Measurements from ENCODE around the gene PRAMEF27. TPM values are rescaled to one million over a fixed set of nuclear protein-coding genes. Genes with fewer than 3 reads are reported as not detected.
A peak's percentile ranks its signal among the peaks of the same experiment; 100 is the strongest.
"Not testable (repeated sequence)": the region's sequence is repeated elsewhere in the genome, so short reads cannot be mapped to it uniquely, and the experiment has no call there.

PRAMEF27 gene
- total RNA-seq (not detected), polyA plus RNA-seq (not detected)
- long read RNA-seq, donor 1 = 0 reads
- long read RNA-seq, donor 2 = 0 reads
- long read RNA-seq, donor 3 = 0 reads

DNA sequence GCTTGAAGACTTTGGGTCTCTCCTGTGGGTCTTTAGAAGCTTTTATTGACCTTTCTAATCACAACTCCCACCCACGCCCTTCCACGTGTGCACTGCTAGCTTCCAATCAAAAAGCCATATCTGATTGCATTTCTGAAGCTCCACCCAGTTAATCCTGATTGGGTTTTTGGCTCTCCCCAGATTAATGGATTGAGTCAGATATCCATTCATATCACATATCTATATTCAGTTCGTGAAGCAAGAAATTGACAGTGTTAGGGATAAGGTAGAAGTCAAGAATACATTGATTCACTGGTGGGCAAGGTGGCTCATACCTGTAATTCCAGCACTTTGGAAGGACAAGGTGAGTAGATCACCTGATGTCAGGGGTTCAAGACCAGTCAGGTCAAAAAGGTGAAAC lies at the start of gene PRAMEF27:
PRAMEF27 (minus strand) TSS at position 101 of the 400 bp plus-strand sequence. CDS start 2,916 bp downstream, outside the sequence.
- H3K4me3 ChIP-seq; ATAC-seq; H3K36me3 ChIP-seq; H3K27me3 ChIP-seq; DNase-seq; intact Hi-C loops (cut with DNase I); H3K9me3 ChIP-seq; H3K27ac ChIP-seq; H3K4me1 ChIP-seq: not testable (repeated sequence)
- 73 to 79% methylated on average over 3 of the region's 3 CpGs for WGBS, 2 donors

GRCh38 chr1:13070474-13070873 lies 14.1 kb upstream of the PRAMEF27 start, which contains the start of gene PRAMEF25:
TSS of gene PRAMEF25 (plus strand) at chr1:13070774. CDS start at chr1:13073694, 2,920 bp downstream.
- H3K4me3 ChIP-seq; intact Hi-C loops (cut with DNase I); H3K27ac ChIP-seq; DNase-seq; H3K36me3 ChIP-seq; H3K9me3 ChIP-seq; ATAC-seq; H3K4me1 ChIP-seq; H3K27me3 ChIP-seq: not testable (repeated sequence)
- WGBS, 2 donors = no CpG with 5 or more reads among the region's 4 CpGs

DNA sequence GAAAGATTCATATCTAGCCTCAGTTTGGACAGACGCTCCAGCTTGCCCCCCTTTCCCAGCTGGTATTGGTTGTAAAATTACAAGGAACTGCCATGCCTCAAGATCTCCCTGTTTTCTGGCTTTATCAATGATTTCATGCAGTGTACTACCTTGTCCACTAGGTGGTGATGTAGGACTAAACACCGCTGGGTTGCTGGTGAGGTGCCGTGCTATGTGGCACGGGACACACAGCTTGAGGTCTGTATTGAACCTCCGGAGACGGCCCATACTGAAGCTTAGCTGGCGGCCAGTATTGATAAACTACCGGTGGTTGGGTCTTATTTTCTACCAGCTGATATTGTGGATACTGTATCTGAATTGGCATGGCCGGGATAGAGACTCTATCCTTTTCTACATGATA lies 36.5 kb downstream of the PRAMEF27 start:
- H3K4me3 ChIP-seq; DNase-seq; ATAC-seq; H3K4me1 ChIP-seq; H3K36me3 ChIP-seq; intact Hi-C loops (cut with DNase I); H3K9me3 ChIP-seq; H3K27me3 ChIP-seq; H3K27ac ChIP-seq: not testable (repeated sequence)
- WGBS, 2 donors = 26 to 28% methylated on average over 4 to 5 of the region's 9 CpGs

GRCh38 chr1:13011932-13012331 lies 44.4 kb downstream of the PRAMEF27 start:
- H3K36me3 ChIP-seq; H3K4me3 ChIP-seq; H3K9me3 ChIP-seq; H3K27me3 ChIP-seq; H3K4me1 ChIP-seq; DNase-seq; intact Hi-C loops (cut with DNase I); H3K27ac ChIP-seq: not testable (repeated sequence)
- no CpG with 5 or more reads among the region's 7 CpGs for WGBS, 2 donors
- ATAC-seq = peak in 2 of 8 donors; percentile 66 to 79

DNA sequence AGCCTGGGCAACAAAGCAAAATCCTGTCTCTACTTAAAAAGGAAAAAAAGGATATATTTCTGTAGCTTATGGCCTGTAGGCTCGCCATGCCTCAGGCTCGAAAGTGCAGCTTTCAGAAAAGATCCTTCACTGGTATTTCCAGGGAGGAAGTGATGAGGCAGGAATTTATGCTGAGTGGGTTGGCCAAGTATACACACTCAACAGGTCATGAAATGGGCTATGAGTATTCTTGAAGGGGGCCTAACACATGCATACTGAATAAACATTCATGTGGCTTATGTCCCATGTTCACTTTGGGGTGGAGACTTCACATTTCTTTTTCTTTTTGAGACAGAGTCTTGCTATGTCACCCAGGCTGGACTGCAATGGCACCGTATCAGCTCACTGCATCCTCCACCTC lies 47.0 kb downstream of the PRAMEF27 start:
- no CpG with 5 or more reads among the region's 3 CpGs for WGBS, 2 donors
- intact Hi-C loops (cut with DNase I); DNase-seq; H3K27ac ChIP-seq; H3K4me1 ChIP-seq; H3K36me3 ChIP-seq; H3K4me3 ChIP-seq; H3K9me3 ChIP-seq; ATAC-seq; H3K27me3 ChIP-seq: not testable (repeated sequence)

- intact Hi-C loops (cut with DNase I); H3K9me3 ChIP-seq; H3K4me1 ChIP-seq; H3K36me3 ChIP-seq; ATAC-seq; DNase-seq; H3K27me3 ChIP-seq; H3K4me3 ChIP-seq; H3K27ac ChIP-seq: not testable (repeated sequence)
- 55 to 78% methylated on average over 2 of the region's 4 CpGs for WGBS, 2 donors
Measured at GRCh38 chr1:13005732-13006131, 50.6 kb downstream of the PRAMEF27 start.

Other genes with a start within 250 kb of the PRAMEF27 start
- not detected for gene PRAMEF11, start 225.2 kb downstream of the PRAMEF27 start, total RNA-seq
- not detected for gene PRAMEF11, start 225.2 kb downstream of the PRAMEF27 start, polyA plus RNA-seq
- not detected for gene HNRNPCL1, start 207.9 kb downstream of the PRAMEF27 start, total RNA-seq
- gene HNRNPCL1, start 207.9 kb downstream of the PRAMEF27 start, polyA plus RNA-seq = not detected
- not detected for gene PRAMEF2, start 199.5 kb downstream of the PRAMEF27 start, total RNA-seq
- gene PRAMEF2, start 199.5 kb downstream of the PRAMEF27 start, polyA plus RNA-seq = not detected
- gene PRAMEF4, start 170.4 kb downstream of the PRAMEF27 start, total RNA-seq = not detected
- gene PRAMEF4, start 170.4 kb downstream of the PRAMEF27 start, polyA plus RNA-seq = not detected
- not detected for gene PRAMEF10, start 158.3 kb downstream of the PRAMEF27 start, total RNA-seq
- gene PRAMEF10, start 158.3 kb downstream of the PRAMEF27 start, polyA plus RNA-seq = not detected
- not detected for gene PRAMEF7, start 140.0 kb downstream of the PRAMEF27 start, total RNA-seq
- gene PRAMEF7, start 140.0 kb downstream of the PRAMEF27 start, polyA plus RNA-seq = not detected
- not detected for gene PRAMEF6, start 109.0 kb downstream of the PRAMEF27 start, total RNA-seq
- gene PRAMEF6, start 109.0 kb downstream of the PRAMEF27 start, polyA plus RNA-seq = not detected
- gene HNRNPCL3, start 4.2 kb upstream of the PRAMEF27 start, total RNA-seq = not detected
- not detected for gene HNRNPCL3, start 4.2 kb upstream of the PRAMEF27 start, polyA plus RNA-seq
- not detected for gene PRAMEF25, start 14.2 kb upstream of the PRAMEF27 start, total RNA-seq
- not detected for gene PRAMEF25, start 14.2 kb upstream of the PRAMEF27 start, polyA plus RNA-seq
- gene HNRNPCL2, start 60.3 kb upstream of the PRAMEF27 start, total RNA-seq = not detected
- gene HNRNPCL2, start 60.3 kb upstream of the PRAMEF27 start, polyA plus RNA-seq = not detected
- gene PRAMEF26, start 99.4 kb upstream of the PRAMEF27 start, total RNA-seq = not detected
- gene PRAMEF26, start 99.4 kb upstream of the PRAMEF27 start, polyA plus RNA-seq = not detected
- not detected for gene HNRNPCL4, start 109.1 kb upstream of the PRAMEF27 start, total RNA-seq
- not detected for gene HNRNPCL4, start 109.1 kb upstream of the PRAMEF27 start, polyA plus RNA-seq
- gene PRAMEF9, start 115.3 kb upstream of the PRAMEF27 start, total RNA-seq = not detected
- gene PRAMEF9, start 115.3 kb upstream of the PRAMEF27 start, polyA plus RNA-seq = not detected
- gene PRAMEF13, start 144.8 kb upstream of the PRAMEF27 start, total RNA-seq = not detected
- not detected for gene PRAMEF13, start 144.8 kb upstream of the PRAMEF27 start, polyA plus RNA-seq
- not detected for gene PRAMEF18, start 169.6 kb upstream of the PRAMEF27 start, total RNA-seq
- not detected for gene PRAMEF18, start 169.6 kb upstream of the PRAMEF27 start, polyA plus RNA-seq
- gene PRAMEF5, start 197.6 kb upstream of the PRAMEF27 start, total RNA-seq = not detected
- gene PRAMEF5, start 197.6 kb upstream of the PRAMEF27 start, polyA plus RNA-seq = not detected
- not detected for gene PRAMEF8, start 228.6 kb upstream of the PRAMEF27 start, total RNA-seq
- not detected for gene PRAMEF8, start 228.6 kb upstream of the PRAMEF27 start, polyA plus RNA-seq
- gene PRAMEF33, start 247.0 kb upstream of the PRAMEF27 start, total RNA-seq = not detected
- gene PRAMEF33, start 247.0 kb upstream of the PRAMEF27 start, polyA plus RNA-seq = not detected

Data from heart right ventricle (tissue), 16 donors.